HG02678 (cell line): Measurements from ENCODE around the gene SLC5A9.

ENCODE experiments used
- ATAC-seq: cut with Tn5 transposase; IDR thresholded peaks from one replicate; pipeline ENCODE4 v1.9.1; 2021; ENCODE audit warnings: mild to moderate bottlenecking, moderate library complexity; ENCODE audit not compliant: unreplicated experiment

The SLC5A9 gene

GRCh38 chr1:48222501-48223242 lies at the start of gene SLC5A9:
Gene SLC5A9 (plus strand): TSS chr1:48222716. CDS start chr1:48222737, 21 bp downstream.
- ATAC-seq = no peak

DNA sequence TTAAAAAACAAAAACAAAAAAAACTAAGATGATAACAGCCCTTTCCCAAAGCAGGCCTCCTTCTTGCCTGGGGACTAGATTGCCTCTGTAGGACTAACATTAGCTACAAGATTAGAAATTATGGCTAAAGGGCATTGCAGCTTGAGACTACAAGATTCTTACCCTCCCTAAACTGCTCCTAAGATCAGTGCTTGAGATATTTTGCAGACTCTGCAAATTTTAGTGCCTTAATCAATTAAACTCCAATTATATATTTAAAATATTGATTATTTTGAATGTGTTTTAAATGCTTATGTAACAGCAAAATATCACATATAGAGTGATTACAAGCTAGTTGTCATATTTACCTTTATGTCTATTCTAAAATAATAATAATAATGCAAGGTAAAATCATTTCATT lies 47.4 kb upstream of the SLC5A9 start:
- no peak for ATAC-seq

DNA sequence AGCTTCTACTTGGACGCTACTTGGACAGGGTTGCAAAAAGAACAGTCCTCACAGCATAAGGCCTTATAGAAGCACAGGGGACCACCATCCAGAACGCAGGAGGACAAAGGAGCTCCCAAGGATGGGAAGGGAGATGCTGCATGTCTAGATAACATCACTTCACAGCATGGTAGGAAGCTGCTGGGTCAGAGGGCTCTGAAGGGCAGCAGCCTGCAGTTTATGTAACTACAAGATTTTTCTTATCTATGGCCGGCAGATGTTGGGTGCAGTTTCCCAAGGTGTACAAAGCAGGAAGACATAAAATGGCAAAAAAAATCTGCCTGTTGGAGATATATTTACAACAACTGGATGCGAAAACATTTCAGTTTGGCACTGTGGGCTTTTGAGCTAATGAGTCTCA lies 45.3 kb upstream of the SLC5A9 start:
- ATAC-seq = no peak

GRCh38 chr1:48181669-48182367 lies 40.7 kb upstream of the SLC5A9 start:
- ATAC-seq = peak; percentile 6

GRCh38 chr1:48182439-48182838 lies 40.1 kb upstream of the SLC5A9 start:
- ATAC-seq = peak; percentile 74

GRCh38 chr1:48186306-48186839 lies 36.1 kb upstream of the SLC5A9 start:
- ATAC-seq = no peak

DNA sequence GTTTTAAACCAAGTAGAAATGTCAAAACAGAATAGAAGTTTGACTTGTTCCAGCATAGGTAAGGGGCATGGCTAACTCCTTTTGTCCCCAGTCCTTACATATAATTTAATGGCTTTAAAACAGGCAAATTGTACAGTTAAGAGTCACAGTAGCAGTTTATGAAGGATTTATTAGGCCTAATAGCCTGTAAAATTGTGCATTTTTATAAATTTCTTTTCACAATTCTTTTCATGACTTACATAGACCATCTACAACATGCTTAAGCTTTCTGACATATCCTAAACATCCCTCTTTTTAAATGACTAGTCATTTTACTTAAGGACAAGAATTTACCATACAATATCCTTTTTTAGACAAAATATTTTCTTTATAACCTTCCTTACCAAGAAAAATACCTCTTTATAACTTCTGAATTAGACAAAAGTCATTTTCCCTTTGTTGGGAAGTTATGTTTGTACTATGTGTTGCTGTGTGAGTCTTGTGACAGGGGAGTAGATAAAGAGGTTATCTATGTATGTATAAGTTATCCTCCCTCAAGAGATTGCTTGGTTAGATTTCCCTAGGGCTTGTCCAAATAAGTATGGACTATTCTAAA lies 34.5 kb upstream of the SLC5A9 start:
- ATAC-seq = no peak

DNA sequence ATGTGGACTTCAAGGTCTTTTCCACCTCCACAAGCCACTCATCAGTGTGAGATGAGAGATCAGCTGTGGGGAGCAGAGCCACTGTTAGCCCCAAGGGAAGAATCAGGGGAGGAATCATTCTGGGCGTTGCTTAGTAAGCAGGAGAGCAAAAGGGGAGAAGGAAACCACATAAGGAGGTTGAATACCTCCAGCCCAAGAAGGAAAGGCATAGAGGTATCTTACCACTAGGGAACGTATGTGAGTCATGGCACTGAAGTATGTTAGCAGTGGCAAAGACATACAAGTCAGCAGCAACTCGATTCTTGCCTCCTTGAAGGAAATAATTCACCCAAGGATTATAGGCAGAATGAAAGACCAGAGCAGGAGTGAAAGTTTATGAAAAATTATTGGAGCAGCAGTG lies 31.6 kb upstream of the SLC5A9 start:
- ATAC-seq = no peak

DNA sequence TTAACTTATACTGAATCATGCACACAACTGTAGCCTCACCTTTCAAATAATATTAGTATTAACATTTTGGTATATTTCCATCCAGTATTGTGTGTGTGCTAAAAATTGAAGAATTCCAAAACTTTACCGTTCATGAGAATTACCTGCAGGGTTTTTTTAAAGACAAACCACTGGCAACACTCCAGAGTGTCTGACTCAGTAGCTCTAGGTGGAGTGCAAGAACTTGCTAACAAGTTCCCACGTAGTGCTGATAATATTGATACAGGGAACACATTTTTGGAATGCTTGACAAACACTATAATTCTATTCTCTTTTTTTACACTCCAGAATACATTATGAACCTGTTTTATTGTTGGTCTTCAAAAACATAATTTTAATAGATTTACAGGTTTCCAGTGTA lies 27.7 kb upstream of the SLC5A9 start:
- no peak for ATAC-seq

DNA sequence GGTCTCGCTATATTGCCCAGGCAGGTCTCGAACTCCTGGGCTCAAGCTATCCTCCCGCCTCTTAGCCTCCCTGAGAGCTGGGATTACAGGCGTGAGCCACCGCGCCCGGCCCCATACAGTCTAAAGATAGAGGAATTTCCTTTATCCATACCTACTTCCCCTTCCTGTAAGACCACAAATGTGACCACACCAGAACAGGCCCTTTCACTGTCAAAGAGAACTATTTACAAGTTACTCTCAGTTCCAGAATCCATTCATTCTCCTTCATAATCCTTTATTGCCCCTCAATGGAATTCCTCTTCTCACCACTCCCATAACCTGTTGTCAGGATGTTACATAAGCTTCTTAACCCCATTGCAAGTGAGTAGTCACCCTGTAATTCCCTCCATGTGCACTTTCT lies 26.3 kb upstream of the SLC5A9 start:
- ATAC-seq = no peak

- ATAC-seq = no peak
These were observed 23.5 kb upstream of the SLC5A9 start for GRCh38 chr1:48198970-48199369.

DNA sequence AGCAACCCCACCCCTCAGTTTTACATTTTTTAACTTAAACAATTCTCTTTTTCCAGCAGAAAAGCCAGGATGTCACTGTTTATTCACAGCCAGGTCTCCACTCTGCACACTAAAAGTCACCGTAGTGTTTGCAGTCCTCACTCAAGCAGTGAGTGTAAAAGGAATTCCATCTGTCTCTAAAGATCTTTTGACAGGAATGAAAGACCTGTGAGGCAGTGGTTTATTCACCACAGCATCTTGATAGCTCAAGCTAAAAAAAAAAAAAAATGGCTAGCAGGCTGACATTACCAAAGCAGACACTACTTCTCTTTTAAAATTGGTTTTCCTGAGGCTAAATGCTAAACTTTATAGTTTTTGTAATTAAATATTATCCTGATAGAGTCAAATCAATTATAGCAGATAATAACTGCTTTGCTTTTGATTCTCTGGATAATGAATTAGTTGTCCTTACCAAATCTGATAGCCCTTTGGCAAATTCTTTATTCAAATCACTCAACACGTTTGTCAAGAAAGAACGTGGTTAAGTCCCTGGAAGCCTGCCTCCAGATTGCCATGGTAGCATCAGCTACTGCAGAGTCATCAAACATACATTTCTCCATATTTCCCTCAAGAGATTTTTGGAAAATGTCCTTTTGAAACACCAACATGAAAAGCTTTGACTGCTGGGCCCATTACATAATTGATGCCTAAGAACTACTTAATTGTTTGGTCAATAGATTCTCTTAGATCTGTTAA lies 22.2 kb upstream of the SLC5A9 start:
- no peak for ATAC-seq

- peak; percentile 54 for ATAC-seq
These were observed 20.3 kb upstream of the SLC5A9 start for GRCh38 chr1:48202030-48202752.

DNA sequence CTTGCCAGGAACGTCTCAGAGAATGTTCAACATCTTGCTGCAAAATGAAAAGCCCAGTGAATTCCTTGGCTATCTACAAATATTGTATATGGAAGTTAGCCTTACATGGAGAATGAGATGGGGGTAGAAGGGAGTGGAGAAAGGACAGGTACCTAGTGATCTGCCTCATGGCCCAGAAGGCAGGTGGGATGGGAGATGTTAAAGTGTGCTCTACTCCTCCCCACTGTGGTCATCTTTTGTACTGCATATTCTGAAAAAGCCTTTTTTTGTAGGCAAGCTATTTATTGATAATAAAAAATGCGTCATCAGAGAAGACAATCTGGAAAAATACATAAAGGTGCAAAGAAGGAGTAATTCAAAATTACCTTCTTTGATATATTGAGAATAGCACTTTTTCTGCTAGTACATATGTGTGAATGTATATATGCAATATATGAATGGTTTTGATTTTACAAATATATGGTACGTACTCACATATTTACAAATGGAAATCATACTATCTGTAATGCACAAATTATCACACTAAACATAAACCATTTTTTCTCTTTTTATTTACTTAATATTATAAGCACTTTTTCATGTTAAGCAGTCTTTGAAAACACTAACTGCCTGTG lies 19.1 kb upstream of the SLC5A9 start:
- ATAC-seq = no peak

DNA sequence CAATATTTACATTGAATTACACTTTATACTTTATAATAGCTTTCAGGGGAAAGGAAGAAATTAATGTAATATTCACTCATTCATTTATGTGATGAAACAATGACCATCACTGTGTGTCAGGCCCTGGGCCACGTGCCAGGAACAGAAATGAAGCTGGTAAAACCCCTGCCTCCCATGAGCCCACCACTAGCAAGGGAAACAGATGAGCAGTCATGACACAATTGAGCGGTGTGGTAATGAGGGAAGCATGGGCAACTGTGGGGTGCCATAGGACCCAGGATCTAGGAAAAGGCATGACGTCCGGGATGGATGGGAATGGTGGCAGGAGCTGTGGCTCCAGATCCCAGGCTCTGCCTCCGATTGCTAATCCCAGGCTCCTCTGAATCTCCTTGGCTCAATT lies 17.0 kb upstream of the SLC5A9 start:
- no peak for ATAC-seq

DNA sequence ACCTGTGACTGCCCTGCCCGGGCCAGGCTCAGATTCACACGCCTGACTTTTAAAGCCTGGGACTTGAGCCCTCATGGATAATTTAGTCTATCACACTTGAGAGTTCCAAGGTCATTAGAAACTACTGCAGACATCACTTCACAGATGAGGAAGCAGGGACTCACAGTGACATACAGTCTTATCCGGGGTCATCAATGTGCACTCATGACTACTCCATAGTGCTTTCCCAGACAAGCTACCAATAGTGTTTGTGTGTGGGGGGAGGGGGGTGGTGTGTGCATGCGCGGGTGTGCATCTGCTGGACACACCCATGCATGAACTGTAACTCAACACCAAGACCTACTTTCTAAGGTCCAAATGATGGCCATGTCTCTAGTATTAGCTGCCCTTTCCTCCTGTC lies 16.1 kb upstream of the SLC5A9 start:
- no peak for ATAC-seq

- no peak for ATAC-seq
These were observed 15.4 kb upstream of the SLC5A9 start for GRCh38 chr1:48207131-48207530.

GRCh38 chr1:48207536-48208075 lies 14.9 kb upstream of the SLC5A9 start:
- ATAC-seq = no peak

- no peak for ATAC-seq
These were observed 14.3 kb upstream of the SLC5A9 start for GRCh38 chr1:48208251-48208650.

DNA sequence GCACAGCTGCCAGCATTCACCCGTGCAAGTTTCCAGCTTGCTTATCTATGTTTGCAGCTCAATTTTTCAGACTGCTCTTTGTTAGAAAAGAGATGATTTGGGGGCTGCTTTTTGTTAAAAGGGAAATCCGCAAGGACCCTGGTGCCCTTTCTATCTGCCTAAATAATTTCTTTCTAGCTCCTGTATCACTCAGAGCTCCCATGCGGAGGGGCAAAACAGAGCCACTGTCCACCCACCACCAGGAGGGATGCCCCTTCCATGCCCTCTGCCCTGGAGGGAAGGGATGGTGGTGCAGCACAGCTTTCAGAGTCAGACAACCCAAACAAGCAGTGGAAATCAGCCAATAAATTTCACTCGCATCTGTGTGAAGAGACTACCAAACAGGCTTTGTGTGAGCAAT lies 13.9 kb upstream of the SLC5A9 start:
- no peak for ATAC-seq
